Measurements from ENCODE around the gene MYL12A.

DNA sequence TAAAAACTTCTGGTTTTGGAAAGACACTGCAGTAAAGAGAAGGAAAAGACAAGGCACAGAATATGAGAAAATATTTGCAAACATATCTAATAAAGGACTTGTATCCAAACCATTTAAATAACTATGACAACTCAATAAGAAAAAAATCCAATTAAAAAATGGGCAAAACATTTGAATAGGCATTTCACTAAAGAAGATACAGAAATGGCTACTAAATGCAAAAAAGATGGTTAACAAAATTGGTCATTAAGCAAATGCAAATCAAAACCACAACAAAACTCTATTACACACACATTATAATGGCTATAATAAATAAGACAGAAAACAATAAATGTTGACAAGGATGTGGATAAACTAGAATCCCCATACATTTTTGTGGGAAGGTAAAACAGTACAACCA, 42.4 kb upstream of the MYL12A start:
- TF ChIP-seq POLR2A (IDR thresholded peaks at IDR 0.05) (no peak), EP300 (IDR thresholded peaks at IDR 0.05) (no peak)
